GM12892 (cell line): ENCODE data around the gene F2RL3.

ENCODE experiments used
- POLR2A ChIP-seq: IDR thresholded peaks from 2 replicates; pipeline ENCODE4 v1.6.1; 2011; ENCODE audit warnings: low read depth, low read length, control low read depth
- POLR2AphosphoS5 ChIP-seq: IDR thresholded peaks from 2 replicates; pipeline ENCODE4 v1.6.1; 2011; ENCODE audit warnings: low read depth, low read length, control low read depth

- TF ChIP-seq POLR2AphosphoS5, result no peak
- TF ChIP-seq POLR2A, result no peak
Measured at GRCh38 chr19:16903347-16903746, 14.5 kb downstream of the F2RL3 start.
